ENCODE measurements around the gene ACAP1. TPM values are rescaled to one million over a fixed set of nuclear protein-coding genes. Genes with fewer than 3 reads are reported as not detected.

Gene ACAP1
- total RNA-seq, 1 experiment from 2014 or later: 2.7 TPM

DNA sequence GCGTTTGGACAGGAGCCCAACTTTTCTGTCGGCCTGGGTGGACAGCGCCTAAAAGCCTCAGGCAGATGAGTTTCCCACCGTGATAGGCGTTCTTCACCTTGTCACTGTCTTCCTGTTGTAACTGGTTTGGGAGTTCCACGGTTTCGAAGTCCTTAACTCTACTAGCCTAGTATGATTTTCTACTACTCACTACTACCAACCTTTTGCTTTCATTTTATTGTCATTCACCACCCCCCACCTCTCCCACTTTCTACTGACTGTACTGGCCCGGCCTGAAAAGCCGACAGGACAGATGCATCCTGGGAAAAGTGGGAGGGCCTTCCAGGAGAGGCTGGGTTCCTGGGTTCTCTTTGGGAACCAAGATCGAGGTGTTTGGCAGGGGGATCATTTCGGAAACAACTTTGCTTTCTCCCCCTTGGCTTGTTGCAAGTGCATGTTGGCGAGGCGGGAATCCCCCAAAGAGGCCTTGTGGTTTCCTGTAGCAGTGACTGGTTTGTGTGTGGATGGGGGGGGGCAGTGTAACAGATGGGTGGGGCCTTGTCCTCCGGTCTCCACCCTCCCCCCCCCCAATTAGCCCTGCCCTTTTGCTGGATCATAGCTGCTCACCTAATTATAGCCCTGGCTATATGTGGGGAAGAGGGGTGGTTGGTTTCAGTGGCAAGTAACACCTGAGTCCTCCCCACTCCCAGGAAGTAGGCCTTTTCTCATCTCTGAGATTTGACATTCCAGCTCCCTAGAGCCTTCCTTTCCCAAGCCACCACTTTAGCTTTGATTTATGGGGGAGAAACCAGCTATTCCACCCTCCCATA is 27.5 kb upstream of the ACAP1 start:
- Histone ChIP-seq H3K36me3 (ENCODE audit: control insufficient read depth, insufficient read depth, low read length) (peaks cover 22% of the 10 kb centered on the region), H3K27ac (ENCODE audit: low read length) (peak overlapping the region; percentile 93), H3K4me3 (ENCODE audit: low read depth in 2 of 2, low read length in 2 of 2) (peak overlapping the region; percentile 86 to 92), H3K4me1 (ENCODE audit: control insufficient read depth, insufficient read depth, low read length) (peaks cover 42% of the 10 kb centered on the region), H3K27me3 (ENCODE audit: control insufficient read depth, insufficient read depth, low read length) (no peaks in the 10 kb centered on the region), H3K9me3 (ENCODE audit: control insufficient read depth, insufficient read depth, low read depth, low read length) (no peaks in the 10 kb centered on the region)
- in situ Hi-C loops (cut with HindIII; ENCODE audit: low pct_unique_long_range_greater_than_20kb, low sequenced_read_pairs) (no loop called here), intact Hi-C loops (cut with micrococcal nuclease; ENCODE audit: unreplicated experiment) (no loop called here)
- TF ChIP-seq, protein P1, sequence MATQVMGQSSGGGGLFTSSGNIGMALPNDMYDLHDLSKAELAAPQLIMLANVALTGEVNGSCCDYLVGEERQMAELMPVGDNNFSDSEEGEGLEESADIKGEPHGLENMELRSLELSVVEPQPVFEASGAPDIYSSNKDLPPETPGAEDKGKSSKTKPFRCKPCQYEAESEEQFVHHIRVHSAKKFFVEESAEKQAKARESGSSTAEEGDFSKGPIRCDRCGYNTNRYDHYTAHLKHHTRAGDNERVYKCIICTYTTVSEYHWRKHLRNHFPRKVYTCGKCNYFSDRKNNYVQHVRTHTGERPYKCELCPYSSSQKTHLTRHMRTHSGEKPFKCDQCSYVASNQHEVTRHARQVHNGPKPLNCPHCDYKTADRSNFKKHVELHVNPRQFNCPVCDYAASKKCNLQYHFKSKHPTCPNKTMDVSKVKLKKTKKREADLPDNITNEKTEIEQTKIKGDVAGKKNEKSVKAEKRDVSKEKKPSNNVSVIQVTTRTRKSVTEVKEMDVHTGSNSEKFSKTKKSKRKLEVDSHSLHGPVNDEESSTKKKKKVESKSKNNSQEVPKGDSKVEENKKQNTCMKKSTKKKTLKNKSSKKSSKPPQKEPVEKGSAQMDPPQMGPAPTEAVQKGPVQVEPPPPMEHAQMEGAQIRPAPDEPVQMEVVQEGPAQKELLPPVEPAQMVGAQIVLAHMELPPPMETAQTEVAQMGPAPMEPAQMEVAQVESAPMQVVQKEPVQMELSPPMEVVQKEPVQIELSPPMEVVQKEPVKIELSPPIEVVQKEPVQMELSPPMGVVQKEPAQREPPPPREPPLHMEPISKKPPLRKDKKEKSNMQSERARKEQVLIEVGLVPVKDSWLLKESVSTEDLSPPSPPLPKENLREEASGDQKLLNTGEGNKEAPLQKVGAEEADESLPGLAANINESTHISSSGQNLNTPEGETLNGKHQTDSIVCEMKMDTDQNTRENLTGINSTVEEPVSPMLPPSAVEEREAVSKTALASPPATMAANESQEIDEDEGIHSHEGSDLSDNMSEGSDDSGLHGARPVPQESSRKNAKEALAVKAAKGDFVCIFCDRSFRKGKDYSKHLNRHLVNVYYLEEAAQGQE (IDR thresholded peaks at IDR 0.05; ENCODE audit: insufficient read depth in 1 of 2, low read depth in 2 of 2, low read length in 1 of 2): peak in 1 of 2 experiments; percentile 39; a peak in 1 of 4 replicates
- TF ChIP-seq, protein P2, sequence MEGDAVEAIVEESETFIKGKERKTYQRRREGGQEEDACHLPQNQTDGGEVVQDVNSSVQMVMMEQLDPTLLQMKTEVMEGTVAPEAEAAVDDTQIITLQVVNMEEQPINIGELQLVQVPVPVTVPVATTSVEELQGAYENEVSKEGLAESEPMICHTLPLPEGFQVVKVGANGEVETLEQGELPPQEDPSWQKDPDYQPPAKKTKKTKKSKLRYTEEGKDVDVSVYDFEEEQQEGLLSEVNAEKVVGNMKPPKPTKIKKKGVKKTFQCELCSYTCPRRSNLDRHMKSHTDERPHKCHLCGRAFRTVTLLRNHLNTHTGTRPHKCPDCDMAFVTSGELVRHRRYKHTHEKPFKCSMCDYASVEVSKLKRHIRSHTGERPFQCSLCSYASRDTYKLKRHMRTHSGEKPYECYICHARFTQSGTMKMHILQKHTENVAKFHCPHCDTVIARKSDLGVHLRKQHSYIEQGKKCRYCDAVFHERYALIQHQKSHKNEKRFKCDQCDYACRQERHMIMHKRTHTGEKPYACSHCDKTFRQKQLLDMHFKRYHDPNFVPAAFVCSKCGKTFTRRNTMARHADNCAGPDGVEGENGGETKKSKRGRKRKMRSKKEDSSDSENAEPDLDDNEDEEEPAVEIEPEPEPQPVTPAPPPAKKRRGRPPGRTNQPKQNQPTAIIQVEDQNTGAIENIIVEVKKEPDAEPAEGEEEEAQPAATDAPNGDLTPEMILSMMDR (IDR thresholded peaks at IDR 0.05): no peak
- TF ChIP-seq POLR2AphosphoS5 (IDR thresholded peaks at IDR 0.05; ENCODE audit: low read depth, low read length) (peak; percentile 46), SIN3A (IDR thresholded peaks at IDR 0.05; ENCODE audit: borderline replicate concordance, insufficient read depth, low read depth, low read length) (no peak), TCF7L2 (IDR thresholded peaks at IDR 0.05; ENCODE audit: low read depth, low read length) (no peak)
- TSS peak; percentile 83 for BruUV-seq (replicated peaks)
- ATAC-seq (peak; percentile 58), DNase-seq (ENCODE audit: low read depth, low spot score) (no peak)
- ChIA-PET POLR2A (interaction anchor here (0.7 to 0.9 kb wide), 2 partner anchors 15 to 21 kb away, joined by 3 read pairs; partner anchors contain the start of gene NEURL4), CTCF (no interaction called here)

DNA sequence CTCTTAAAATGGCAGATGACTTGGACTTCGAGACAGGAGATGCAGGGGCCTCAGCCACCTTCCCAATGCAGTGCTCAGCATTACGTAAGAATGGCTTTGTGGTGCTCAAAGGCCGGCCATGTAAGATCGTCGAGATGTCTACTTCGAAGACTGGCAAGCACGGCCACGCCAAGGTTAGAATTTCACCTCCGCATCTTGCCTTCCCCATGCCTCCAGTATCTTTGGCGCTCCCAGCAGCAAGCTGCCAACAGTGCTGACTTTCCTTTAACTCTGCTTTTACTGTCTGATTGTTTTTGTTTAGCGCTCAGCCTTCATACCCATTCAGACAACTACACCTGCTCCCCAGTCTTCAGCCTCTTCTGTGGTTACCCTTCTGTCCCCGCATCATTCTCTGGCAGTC is 26.7 kb upstream of the ACAP1 start:
- H3K9me3 ChIP-seq (ENCODE audit: control insufficient read depth, insufficient read depth, low read depth, low read length): no peaks in the 10 kb centered on the region
- no peaks in the 10 kb centered on the region for H3K27me3 ChIP-seq (ENCODE audit: control insufficient read depth, insufficient read depth, low read length)
- peak overlapping the region; percentile 86 to 92 for H3K4me3 ChIP-seq (ENCODE audit: low read depth in 2 of 2, low read length in 2 of 2)
- H3K27ac ChIP-seq (ENCODE audit: low read length): peak overlapping the region; percentile 11; the same call in 1 of the 2 replicates
- no peak for DNase-seq (ENCODE audit: low read depth, low spot score)
- in situ Hi-C loops (cut with HindIII; ENCODE audit: low pct_unique_long_range_greater_than_20kb, low sequenced_read_pairs) (no loop called here), intact Hi-C loops (cut with micrococcal nuclease; ENCODE audit: unreplicated experiment) (no loop called here)
- TF ChIP-seq SIN3A (IDR thresholded peaks at IDR 0.05; ENCODE audit: borderline replicate concordance, insufficient read depth, low read depth, low read length): no peak
- no peak for TF ChIP-seq POLR2AphosphoS5 (IDR thresholded peaks at IDR 0.05; ENCODE audit: low read depth, low read length)
- no peak for TF ChIP-seq TCF7L2 (IDR thresholded peaks at IDR 0.05; ENCODE audit: low read depth, low read length)
- TF ChIP-seq, protein P1 (IDR thresholded peaks at IDR 0.05; ENCODE audit: insufficient read depth in 1 of 2, low read depth in 2 of 2, low read length in 1 of 2): no peak
- TF ChIP-seq, protein P2 (IDR thresholded peaks at IDR 0.05): no peak
- ChIA-PET POLR2A (no interaction called here), CTCF (no interaction called here)
- no peak for ATAC-seq
- BruUV-seq (replicated peaks): no TSS peak
- H3K4me1 ChIP-seq (ENCODE audit: control insufficient read depth, insufficient read depth, low read length): peaks cover 42% of the 10 kb centered on the region
- H3K36me3 ChIP-seq (ENCODE audit: control insufficient read depth, insufficient read depth, low read length): peaks cover 25% of the 10 kb centered on the region
